Measurements from ENCODE around the gene GGNBP2.
A peak's percentile ranks its signal among the peaks of the same experiment; 100 is the strongest.

GGNBP2 gene

GRCh38 chr17:36566081-36566480 is 21.4 kb downstream of the GGNBP2 start:
- DNase-seq: no peak

DNA sequence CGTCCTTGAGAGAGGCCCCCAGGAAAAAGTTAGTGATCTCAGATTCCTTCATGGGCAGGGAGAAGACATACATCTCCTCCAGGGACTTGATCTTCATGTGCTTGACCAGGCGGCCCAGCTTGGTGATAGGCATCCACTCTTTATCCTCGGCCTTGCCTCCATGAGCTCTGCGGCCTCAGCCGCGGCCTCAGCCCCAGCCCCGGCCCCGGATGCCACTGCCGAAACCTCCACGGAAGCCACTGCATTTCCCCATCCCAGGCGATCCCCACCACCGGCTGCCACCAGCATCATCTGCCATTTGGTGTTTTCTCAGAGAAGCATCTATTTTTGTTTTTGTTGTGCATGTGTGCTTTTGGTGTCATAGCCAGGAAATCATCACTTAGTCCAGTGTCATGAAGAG is 30.3 kb downstream of the GGNBP2 start:
- no peak for DNase-seq

DNA sequence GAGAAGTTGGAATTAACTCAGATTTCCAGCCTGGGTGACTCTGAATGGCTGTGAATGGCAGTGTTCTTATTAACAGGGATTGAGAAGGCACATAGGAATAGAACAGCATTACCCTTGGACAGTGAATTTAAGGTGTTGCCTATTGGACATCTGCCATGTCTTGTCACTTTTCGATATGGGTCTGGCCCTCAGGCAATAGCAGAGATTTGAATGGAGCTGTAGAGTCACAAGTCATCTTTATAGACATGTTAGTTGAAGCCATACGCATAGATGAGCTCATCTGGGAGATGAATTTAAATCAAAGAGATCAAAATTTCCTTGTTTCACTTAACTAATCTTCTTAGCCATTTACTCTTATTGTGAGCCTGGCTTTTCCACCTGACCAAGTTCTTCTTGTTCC is 32.1 kb downstream of the GGNBP2 start:
- no peak for DNase-seq

DNA sequence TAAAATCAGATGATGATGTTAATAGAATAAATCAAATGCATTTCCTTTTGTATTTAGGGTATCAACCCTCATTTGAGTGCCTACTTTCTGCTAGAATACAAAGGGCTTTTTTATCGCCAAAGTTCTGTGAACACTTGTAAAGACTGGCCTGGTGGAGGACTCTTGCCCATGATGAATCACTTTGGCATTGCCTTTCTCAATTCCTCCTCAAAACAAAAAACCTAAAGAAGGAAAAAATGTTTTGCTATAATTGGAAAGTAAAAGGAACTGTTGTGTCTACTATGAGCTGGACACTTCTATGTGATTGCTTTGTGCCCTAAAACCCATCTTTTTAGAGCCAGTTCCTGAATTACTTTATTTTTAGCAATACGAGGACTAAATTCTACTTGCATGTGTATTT is 34.0 kb downstream of the GGNBP2 start:
- DNase-seq: no peak

DNA sequence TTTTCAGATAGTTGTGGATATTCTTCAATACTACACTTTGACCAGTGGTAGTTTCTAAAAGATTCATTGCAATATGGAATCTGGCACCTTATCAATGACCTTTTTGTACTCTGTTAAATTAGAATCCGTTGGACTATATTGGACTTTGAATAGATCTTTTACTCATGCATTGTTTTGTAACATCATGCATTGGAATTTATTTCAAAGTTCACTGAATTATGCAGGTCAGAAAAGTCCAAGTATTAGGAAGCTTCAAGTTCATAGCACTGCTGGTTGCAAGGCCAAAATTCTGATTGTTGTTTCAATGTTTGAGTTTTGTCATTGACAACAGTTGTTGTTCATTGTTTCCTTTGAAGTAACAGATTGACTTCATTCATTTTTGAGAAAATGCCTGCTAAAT is 39.1 kb downstream of the GGNBP2 start:
- DNase-seq: no peak

- DNase-seq: no peak
Observed at GRCh38 chr17:36586138-36586537, 41.4 kb downstream of the GGNBP2 start.

DNA sequence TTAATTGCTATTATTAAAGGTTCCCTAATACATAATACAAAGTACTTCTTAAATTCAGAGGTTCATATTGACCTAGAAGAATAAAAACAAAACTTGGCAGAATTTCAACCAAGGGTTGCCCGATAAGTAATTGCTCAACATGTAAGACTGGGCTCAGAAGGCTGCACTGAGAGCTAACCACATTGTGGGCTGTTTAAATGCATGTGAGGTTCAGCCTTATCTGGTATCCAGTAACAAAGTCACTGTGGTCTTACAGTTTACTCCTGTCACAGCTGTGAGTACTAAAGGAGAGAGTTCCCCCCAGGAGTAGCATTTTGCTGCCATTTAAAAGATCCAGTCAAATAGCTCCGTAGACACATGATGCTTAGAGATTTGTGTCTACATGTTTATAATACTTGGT is 45.4 kb downstream of the GGNBP2 start:
- DNase-seq: no peak

DNA sequence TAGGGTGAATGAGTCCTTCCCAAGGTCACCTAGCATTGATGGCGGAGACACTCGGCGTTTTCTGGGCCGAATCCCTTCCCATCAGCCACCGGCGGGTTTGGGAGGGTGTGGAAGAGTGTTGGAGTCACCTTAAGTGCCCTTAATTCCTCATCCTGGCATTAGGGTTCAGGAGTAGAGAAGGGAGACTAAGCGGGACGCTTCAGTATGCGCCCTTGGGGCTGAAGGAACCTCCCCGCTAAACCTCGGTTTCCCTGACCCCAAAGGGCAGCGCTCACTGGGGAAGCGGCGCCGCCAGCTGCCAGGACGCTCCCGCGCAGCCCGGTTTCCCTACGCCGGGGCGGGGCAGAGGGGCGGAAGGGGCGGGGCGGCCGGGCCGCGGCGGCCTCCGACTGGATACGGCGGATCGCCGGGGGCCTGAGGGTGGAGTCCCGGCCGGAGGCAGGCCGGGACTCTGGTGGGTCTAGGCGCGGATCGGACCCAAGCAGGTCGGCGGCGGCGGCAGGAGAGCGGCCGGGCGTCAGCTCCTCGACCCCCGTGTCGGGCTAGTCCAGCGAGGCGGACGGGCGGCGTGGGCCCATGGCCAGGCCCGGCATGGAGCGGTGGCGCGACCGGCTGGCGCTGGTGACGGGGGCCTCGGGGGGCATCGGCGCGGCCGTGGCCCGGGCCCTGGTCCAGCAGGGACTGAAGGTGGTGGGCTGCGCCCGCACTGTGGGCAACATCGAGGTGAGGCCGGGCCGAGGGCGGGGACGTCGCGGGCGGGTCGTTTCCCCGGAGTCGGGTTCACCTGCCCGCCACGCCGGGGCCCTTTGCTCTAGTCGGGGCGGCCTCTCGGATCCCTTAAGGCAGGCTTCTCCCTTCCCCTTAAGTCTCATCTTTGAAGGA is 47.0 kb downstream of the GGNBP2 start, which contains the start of gene DHRS11:
DHRS11 (plus strand) TSS at position 446 of the 882 bp plus-strand sequence; CDS start at position 577, 131 bp downstream.
- DNase-seq: peak; percentile 87

- no peak for DNase-seq
Observed at GRCh38 chr17:36592316-36592715, 47.6 kb downstream of the GGNBP2 start.

DNA sequence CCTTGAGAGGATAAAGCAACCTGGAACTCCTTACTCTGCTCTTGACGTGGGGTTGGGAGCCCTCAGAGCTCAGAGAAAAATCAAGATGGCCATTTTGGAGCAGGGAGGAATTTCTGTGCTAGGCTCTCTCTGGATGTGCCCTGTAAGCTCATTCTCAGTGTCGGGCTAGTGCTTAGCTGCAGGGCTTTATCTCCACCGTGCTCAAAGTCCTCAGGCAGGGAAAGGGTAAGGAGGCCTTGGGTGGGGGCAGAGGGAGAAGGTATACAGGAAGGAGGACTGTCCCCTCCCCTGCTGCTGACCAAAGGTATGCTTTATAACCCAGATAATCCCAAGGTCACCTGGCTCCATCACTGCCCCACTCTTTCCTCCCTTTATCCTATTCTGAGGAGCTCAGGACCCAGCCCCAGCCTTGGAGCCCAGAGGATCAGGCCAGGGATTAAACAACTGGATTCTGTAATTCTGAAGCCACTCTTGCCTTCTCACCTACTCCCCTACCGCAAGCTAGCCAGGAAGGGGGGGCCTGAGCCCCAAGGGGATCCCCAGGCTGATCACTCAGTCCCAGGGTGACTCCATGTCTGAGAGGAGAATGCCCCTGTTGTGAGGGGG is 48.1 kb downstream of the GGNBP2 start:
- DNase-seq: no peak

GRCh38 chr17:36593656-36594316 is 49.1 kb downstream of the GGNBP2 start:
- no peak for DNase-seq

DNA sequence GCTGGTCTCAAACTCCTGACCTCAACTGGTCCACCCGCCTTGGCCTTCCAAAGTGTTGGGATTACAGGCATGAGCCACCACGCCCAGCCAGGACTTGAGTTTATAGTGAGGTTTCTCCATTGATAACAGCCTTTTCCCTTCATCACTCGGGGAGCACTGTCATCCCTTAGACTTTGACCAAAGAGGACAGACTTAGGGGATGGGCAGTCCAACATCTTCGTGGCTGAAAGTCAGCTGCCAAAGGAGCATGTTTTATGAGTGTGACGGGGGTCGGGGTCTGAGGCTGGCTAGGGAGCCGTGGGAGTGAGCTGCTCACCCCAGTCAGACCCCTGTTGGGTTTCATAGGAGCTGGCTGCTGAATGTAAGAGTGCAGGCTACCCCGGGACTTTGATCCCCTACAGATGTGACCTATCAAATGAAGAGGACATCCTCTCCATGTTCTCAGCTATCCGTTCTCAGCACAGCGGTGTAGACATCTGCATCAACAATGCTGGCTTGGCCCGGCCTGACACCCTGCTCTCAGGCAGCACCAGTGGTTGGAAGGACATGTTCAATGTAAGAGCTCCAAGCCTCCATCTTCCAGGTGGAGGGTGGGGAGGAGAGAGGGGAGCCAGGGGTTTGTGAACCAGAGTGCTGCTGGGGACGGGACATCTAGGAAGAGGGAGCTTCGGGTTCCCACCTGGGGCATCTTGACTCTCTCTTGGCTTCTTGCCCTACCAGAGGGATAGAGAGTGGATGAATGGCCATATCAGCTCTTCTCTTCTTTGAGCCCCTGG is 50.1 kb downstream of the GGNBP2 start:
- DNase-seq: no peak

DNA sequence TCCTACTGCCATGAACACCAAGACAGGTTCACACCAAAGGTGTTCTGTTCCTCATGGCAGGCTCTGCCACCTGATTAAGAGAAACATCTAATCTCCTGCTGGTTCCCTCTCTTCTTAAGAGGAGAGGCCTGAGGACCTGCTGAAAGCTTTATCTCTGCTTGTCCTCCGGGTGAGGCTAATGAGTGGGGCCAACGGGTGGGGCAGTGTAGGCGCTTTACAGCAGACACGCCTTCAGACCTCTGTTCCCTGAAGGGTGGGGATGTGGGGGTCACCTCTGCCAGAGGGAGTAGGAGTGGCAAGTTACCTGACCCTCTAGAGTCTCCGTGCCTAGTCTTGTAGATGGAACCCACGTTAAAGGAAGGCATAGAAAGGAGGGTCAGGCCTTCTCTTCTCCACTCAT is 52.5 kb downstream of the GGNBP2 start:
- no peak for DNase-seq

DNA sequence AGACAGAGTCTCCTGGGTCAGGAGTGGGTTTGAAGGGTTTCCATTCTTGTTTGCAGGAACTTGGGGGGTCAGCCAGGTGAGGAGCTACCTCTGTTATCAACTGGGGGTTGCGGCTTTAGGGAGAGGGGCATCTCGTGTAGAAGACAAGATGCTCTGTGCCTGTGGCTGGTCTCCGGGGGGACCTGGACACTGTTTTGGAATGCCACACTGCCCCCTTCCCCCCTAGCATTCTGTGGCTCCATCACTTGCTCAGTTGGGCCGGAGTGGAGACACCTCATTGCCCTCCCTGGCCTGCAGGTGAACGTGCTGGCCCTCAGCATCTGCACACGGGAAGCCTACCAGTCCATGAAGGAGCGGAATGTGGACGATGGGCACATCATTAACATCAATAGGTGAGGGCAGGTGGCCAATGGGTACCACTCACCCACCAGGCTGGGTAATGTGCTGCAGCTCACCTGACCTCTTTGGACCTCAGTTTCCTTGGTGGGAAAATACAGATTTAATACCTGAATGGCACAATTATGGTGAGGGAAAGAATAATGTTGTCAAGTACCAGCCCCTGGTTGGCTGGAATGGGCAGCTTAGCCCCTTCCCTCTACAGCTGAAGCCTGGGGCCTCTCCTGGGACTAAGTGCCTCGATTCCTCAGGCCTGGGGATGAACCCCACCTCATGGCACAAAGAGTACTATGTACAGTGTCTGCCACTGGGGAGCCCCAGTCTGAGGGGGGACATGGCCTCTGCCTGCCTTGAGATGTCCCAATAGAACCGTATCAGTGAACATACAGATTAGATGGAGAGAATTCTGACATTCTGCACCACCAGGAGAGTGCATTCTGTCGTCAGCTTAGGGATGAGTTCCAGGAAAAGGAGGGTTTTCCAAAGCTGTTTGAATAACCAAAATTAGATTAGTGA is 53.4 kb downstream of the GGNBP2 start:
- DNase-seq: no peak

DNA sequence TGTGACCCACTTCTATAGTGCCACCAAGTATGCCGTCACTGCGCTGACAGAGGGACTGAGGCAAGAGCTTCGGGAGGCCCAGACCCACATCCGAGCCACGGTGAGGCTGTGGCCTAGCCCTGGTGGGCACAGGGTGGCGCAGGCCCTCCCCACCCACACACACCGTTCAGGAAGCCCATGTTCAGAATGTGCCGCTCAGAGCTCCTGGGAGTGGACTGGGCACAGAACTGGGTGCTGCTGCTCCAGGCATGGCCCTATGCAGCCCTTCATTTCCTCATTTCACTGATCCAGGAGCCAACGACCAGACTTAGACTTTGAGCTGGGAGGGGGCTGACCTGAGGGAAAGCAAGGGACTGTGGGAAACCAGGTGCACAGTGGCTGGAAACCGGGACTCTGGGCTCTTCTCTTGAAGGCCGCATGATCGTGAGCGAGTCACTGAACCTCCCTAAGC is 54.3 kb downstream of the GGNBP2 start:
- DNase-seq: no peak

DNA sequence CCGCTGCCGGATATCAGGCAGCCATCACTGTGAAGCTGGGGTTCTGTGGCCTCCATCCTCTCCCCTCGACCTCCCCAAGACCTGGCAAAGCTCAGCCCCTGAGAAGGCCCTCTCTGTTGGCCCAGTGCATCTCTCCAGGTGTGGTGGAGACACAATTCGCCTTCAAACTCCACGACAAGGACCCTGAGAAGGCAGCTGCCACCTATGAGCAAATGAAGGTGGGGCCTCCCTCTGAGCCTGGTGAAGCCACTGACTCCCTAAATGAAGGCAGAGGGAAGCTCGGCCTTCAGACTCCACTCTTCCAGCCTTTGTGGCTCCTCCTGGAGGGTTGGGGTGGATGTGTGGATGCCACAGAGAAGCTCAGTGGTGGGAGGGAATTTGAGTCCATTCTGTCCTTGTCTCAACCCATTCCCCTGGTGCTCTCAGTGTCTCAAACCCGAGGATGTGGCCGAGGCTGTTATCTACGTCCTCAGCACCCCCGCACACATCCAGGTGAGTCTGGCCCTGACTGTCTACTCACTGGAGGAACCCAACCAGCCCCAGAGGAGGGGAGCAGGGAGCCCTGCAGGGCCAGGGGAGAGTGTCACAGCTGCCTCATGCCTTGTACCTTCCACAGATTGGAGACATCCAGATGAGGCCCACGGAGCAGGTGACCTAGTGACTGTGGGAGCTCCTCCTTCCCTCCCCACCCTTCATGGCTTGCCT is 55.0 kb downstream of the GGNBP2 start:
- DNase-seq: no peak

DNA sequence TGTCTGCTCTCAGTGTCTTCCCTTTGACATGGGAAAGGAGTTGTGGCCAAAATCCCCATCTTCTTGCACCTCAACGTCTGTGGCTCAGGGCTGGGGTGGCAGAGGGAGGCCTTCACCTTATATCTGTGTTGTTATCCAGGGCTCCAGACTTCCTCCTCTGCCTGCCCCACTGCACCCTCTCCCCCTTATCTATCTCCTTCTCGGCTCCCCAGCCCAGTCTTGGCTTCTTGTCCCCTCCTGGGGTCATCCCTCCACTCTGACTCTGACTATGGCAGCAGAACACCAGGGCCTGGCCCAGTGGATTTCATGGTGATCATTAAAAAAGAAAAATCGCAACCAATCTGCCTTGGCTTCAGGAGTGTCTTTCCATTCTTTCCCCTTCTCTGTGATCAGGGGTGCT is 55.7 kb downstream of the GGNBP2 start:
- DNase-seq: no peak

GRCh38 chr17:36600936-36601302 is 56.2 kb downstream of the GGNBP2 start:
- no peak for DNase-seq

- DNase-seq: peak; percentile 95
Observed at GRCh38 chr17:36601303-36602029, 56.7 kb downstream of the GGNBP2 start, which contains the start of gene MRM1. MRM1 (plus strand) TSS chr17:36601583; CDS start chr17:36601811, 228 bp downstream.

GRCh38 chr17:36602030-36602748 is 57.5 kb downstream of the GGNBP2 start:
- no peak for DNase-seq

All from femur (tissue), 1 donor.